ENCODE data around the gene ANKMY1. TPM values are rescaled to one million over a fixed set of nuclear protein-coding genes. Genes with fewer than 3 reads are reported as not detected.

The ANKMY1 gene
- total and polyA plus RNA-seq, 2 of the 8 experiments (the other 6 are each of a cell fraction or from before 2014, with no cell fraction given), result 4.5 to 4.8 TPM

- no peak overlapping the region for H2BK5ac ChIP-seq (ENCODE audit: low read depth, low read length)
- no peak overlapping the region for H2BK120ac ChIP-seq (replicated peaks; ENCODE audit: low read depth, low read length)
- no peak overlapping the region for H2BK15ac ChIP-seq (ENCODE audit: low read length)
- H4K8ac ChIP-seq (ENCODE audit: extremely low read depth, insufficient read depth, low read length), result no peak overlapping the region
- H3K9me3 ChIP-seq (ENCODE audit: insufficient read depth in 2 of 2, low read depth in 1 of 2, low read length in 1 of 2), result no peaks in the 10 kb centered on the region
- H3K4me3 ChIP-seq (ENCODE audit: extremely low read depth in 1 of 4, insufficient read depth in 2 of 4, low read depth in 3 of 4, low read length in 4 of 4), result no peak overlapping the region
- FAIRE-seq (no peak), DNase-seq (ENCODE audit: low read depth in 1 of 2, low spot score in 2 of 2) (no peak)
- no peak overlapping the region for H3K56ac ChIP-seq (replicated peaks; ENCODE audit: insufficient read length, low read depth, low read length)
- H4K91ac ChIP-seq (replicated peaks; ENCODE audit: insufficient read length, low read length), result no peak overlapping the region
- peaks cover 0 to 2% (median 0%) of the 10 kb centered on the region in 4 experiments; a peak in 1 of 7 replicates for H3K27me3 ChIP-seq (replicated peaks in 1 of 4; ENCODE audit: control insufficient read depth in 3 of 4, extremely low read depth in 1 of 4, insufficient read depth in 3 of 4, low read length in 3 of 4)
- no peak overlapping the region for H2BK12ac ChIP-seq (ENCODE audit: low read depth, low read length)
- no peak overlapping the region for H3K4ac ChIP-seq (replicated peaks; ENCODE audit: insufficient read length, low read depth, low read length)
- H3K4me1 ChIP-seq (replicated peaks in 1 of 4; ENCODE audit: control insufficient read depth in 3 of 4, insufficient read depth in 4 of 4, low read length in 3 of 4), result no peaks in the 10 kb centered on the region
- WGBS, 2 experiments (ENCODE audit: extremely low coverage in 1 of 2, insufficient coverage in 1 of 2, insufficient read length in 1 of 2, insufficient replicate concordance in 2 of 2, low coverage in 1 of 2, low lambda C conversion rate in 2 of 2, missing lambda C conversion rate in 1 of 2), result 89 to 100% methylated on average over 1 to 7 of the region's 7 CpGs
- TF ChIP-seq RBBP5 (IDR thresholded peaks at IDR 0.05; ENCODE audit: borderline replicate concordance, low read depth, low read length) (no peak), ASH2L (IDR thresholded peaks at IDR 0.05; ENCODE audit: low read length) (no peak), HDAC6 (IDR thresholded peaks at IDR 0.05; ENCODE audit: low read depth, low read length) (no peak)
- no peak overlapping the region for H2BK20ac ChIP-seq (ENCODE audit: low read length)
- no peak overlapping the region for H2AFZ ChIP-seq (ENCODE audit: low read length)
- POLR2A ChIA-PET (ENCODE audit: partially characterized antibody), result no interaction called here
- no peaks in the 10 kb centered on the region for H3K79me2 ChIP-seq (ENCODE audit: control insufficient read depth in 1 of 2, insufficient read depth in 2 of 2, low read length in 2 of 2)
- H4K5ac ChIP-seq (ENCODE audit: insufficient read length, low read depth, low read length), result no peak overlapping the region
- H3K4me2 ChIP-seq (ENCODE audit: insufficient read depth in 1 of 2, low read depth in 2 of 2, low read length in 2 of 2), result no peak overlapping the region
- CTCF ChIA-PET (ENCODE audit: partially characterized antibody), result interaction anchor here (1.1 kb wide), 1 partner anchor 48 kb away, joined by 3 read pairs; no protein-coding TSS in a partner anchor
- H3K14ac ChIP-seq (ENCODE audit: insufficient read length), result no peak overlapping the region
- H4K20me1 ChIP-seq (replicated peaks in 1 of 2; ENCODE audit: control insufficient read depth in 1 of 2, insufficient read depth in 2 of 2, low read length in 2 of 2), result peaks cover 0 to 3% of the 10 kb centered on the region in 2 experiments
- peaks cover 6% of the 10 kb centered on the region; the same call in 1 of the 2 replicates for H3K23me2 ChIP-seq (ENCODE audit: low read depth, low read length)
- no peak overlapping the region for H3K23ac ChIP-seq (ENCODE audit: insufficient read length)
- H2AK5ac ChIP-seq (ENCODE audit: low read depth, low read length), result no peak overlapping the region
- H3K9ac ChIP-seq (replicated peaks in 1 of 4; ENCODE audit: extremely low read depth in 1 of 4, low read depth in 3 of 4, low read length in 3 of 4), result no peak overlapping the region
- no peak overlapping the region for H3K18ac ChIP-seq (ENCODE audit: extremely low read depth, low read length)
- H3K27ac ChIP-seq (ENCODE audit: low read depth, low read length), result no peak overlapping the region
- H3K36me3 ChIP-seq (ENCODE audit: control insufficient read depth in 2 of 4, insufficient read depth in 4 of 4, low read length in 3 of 4), result no peaks in the 10 kb centered on the region
- no peaks in the 10 kb centered on the region for H3K79me1 ChIP-seq (ENCODE audit: low read depth, low read length)
These were observed 48.8 kb downstream of the ANKMY1 start for GRCh38 chr2:240508832-240509545.
